Sigmoid colon (tissue), 7 donors: ENCODE results near the gene KLHL26. TPM values are rescaled to one million over a fixed set of nuclear protein-coding genes. Genes with fewer than 3 reads are reported as not detected.

Experiments used
- DNase-seq: peaks from one replicate; pipeline ENCODE4 v3.0.0-alpha.2; 2019
- H3K27ac ChIP-seq, 4 donors: fragments of 200-600 bp; sonication (generic); one replicate each; pipeline ENCODE4 v1.5.1; 2016 to 2019; ENCODE audit warnings: mild to moderate bottlenecking in 1 of 4
- H3K27me3 ChIP-seq, 3 donors: fragments of 200-600 bp; sonication (generic); one replicate each; pipeline ENCODE4 v1.5.1; 2019; ENCODE audit warnings: mild to moderate bottlenecking in 1 of 3
- H3K36me3 ChIP-seq, 4 donors: fragments of 200-600 bp; sonication (generic); one replicate each; pipeline ENCODE4 v1.5.1; 2016 to 2019
- H3K4me1 ChIP-seq, 4 donors: fragments of 200-600 bp; sonication (generic); one replicate each; pipeline ENCODE4 v1.5.1; 2017 to 2019
- H3K4me3 ChIP-seq, 4 donors: fragments of 200-600 bp; sonication (generic); one replicate each; pipeline ENCODE4 v1.5.1; 2017 to 2019; ENCODE audit warnings: mild to moderate bottlenecking in 2 of 4, moderate library complexity in 1 of 4
- H3K9me3 ChIP-seq, 4 donors: fragments of 200-600 bp in 3 of 4; sonication (generic) in 3 of 4; one replicate each; pipeline versions ENCODE4 v1.5.1 to v1.6.1; 2013 to 2019
- CTCF ChIP-seq, 4 experiments: fragments of 450-650 bp in 3 of 4; fragments of 200-600 bp in 1 of 4; IDR thresholded peaks; one replicate each; pipeline ENCODE4 v1.5.1; 2016 to 2019; ENCODE audit warnings: antibody characterized with exemption in 4 of 4, mild to moderate bottlenecking in 3 of 4, moderate library complexity in 2 of 4
- EP300 ChIP-seq, 4 donors: sonication (generic); formaldehyde crosslinking; IDR thresholded peaks; one replicate each; pipeline ENCODE4 v1.6.1; 2017; ENCODE audit warnings: antibody characterized with exemption in 4 of 4
- POLR2A ChIP-seq, 2 donors: fragments of 450-650 bp; IDR thresholded peaks; one replicate each; pipeline ENCODE4 v1.6.1; 2016; ENCODE audit warnings: antibody characterized with exemption in 2 of 2, mild to moderate bottlenecking in 2 of 2, moderate library complexity in 2 of 2
- POLR2AphosphoS5 ChIP-seq, 4 donors: sonication (generic); formaldehyde crosslinking; IDR thresholded peaks; one replicate each; pipeline ENCODE4 v1.6.1; 2017; ENCODE audit warnings: antibody characterized with exemption in 4 of 4
- WGBS, 2 donors: extraction: QIAGEN DNeasy Blood & Tissue Kit; methylation state at CpG; one replicate each; pipeline ENCODE4 v1.1.7; 2013; 5-methylcytosine and 5-hydroxymethylcytosine counted together
- intact Hi-C: fragments of 100-400 bp; cut with DNase I; formaldehyde crosslinking; loops from one replicate; pipeline ENCODE4 v1.15.1; 2023
- polyA plus RNA-seq, 3 donors: library from polyadenylated mRNA; stranded (reverse); fragments of 200-250 nt; gene quantifications; one replicate each; pipeline ENCODE4 v1.2.3, GENCODE V29; 2013
- small RNA-seq, 3 donors: library from RNA; depleted of rRNA; stranded (forward); fragments of <200 nt; gene quantifications; one replicate each; pipeline ENCODE3, GENCODE V24; 2016
- total RNA-seq, 4 donors: library from RNA; depleted of rRNA; stranded (reverse); fragments of >200 nt; gene quantifications; one replicate each; pipeline ENCODE4 v1.1.0, GENCODE V29; 2016
- donor health status: healthy with polysubstance abuse.
- donor health status: Bipolar disorder and iron deficiency.
- donor health status: healthy.

KLHL26 gene
- total and polyA plus RNA-seq, 7 donors = 1.6 to 8.3 (median 4.8) TPM

DNA sequence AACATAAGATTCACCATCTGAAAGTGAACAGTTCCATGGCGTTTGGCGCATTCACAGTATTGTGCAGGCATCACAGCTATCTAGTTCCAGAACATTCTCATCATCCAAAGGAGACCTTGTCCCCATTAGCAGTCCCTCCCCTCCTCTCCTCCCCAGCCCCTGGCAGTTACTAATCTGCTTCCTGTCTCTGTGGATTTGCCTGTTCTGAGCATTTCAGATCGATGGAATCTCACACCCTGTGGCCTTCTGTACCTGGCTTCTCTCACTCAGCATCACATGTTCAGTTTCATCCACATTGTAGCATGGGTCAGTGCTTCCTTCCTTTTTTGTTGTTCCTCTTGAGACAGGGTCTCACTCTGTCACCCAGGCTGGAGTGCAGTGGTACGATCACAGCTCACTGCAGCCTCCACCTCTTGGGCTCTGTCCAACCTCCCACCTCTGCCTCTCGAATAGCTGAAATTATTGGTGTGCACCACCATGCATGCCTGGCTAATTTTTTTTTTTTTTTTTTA, 81.2 kb downstream of the KLHL26 start:
- TF ChIP-seq CTCF (IDR thresholded peaks at IDR 0.05) (no peak), POLR2AphosphoS5 (IDR thresholded peaks at IDR 0.05) (no peak), EP300 (IDR thresholded peaks at IDR 0.05) (no peak), POLR2A (IDR thresholded peaks at IDR 0.05) (no peak)
- Histone ChIP-seq H3K4me3 (no peak overlapping the region), H3K4me1 (peaks cover 0 to 8% (median 0%) of the 10 kb centered on the region in 4 donors), H3K36me3 (peaks cover 0 to 6% (median 0%) of the 10 kb centered on the region in 4 donors), H3K27ac (no peak overlapping the region), H3K9me3 (no peaks in the 10 kb centered on the region), H3K27me3 (no peaks in the 10 kb centered on the region)
- intact Hi-C loops = loop anchor here (10.0 kb wide), 1 partner anchor 127 kb away; no protein-coding TSS in a partner anchor
- no peak for DNase-seq
- 82 to 88% methylated on average over 5 of the region's 5 CpGs for WGBS, 2 donors

DNA sequence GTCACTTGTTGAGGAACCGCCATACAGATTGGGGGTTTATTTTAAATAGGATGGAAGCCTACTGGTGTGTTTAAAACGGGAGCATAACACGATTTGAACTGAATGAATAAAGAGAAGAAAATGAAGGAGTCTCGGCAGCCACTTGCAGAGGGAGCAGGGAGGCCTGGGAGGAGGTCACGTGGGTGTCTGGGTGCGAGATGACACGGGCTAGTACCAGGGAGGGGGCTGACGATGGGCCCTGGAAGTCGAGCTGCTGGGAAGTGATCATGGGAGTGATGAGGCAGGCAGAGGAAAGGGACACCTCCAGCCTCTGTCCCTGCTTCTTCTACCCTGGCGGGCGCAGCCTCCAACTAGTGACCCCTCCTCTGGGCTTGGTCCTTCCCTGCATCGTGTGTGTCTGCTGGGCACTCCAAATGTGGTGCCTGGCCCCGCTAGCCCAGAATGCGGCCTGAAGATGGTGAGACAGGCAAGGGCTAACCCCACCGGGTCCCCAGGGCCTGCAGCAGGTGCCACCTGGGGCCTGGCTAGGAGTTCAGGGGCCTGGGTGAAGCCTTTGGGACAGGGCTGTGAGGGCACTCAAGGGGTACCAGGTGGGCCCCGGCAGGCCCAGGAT, 82.1 kb downstream of the KLHL26 start:
- WGBS, 2 donors = 86 to 87% methylated on average over 16 of the region's 16 CpGs
- Histone ChIP-seq H3K4me3 (no peak overlapping the region), H3K9me3 (no peaks in the 10 kb centered on the region), H3K4me1 (no peaks in the 10 kb centered on the region), H3K27me3 (no peaks in the 10 kb centered on the region), H3K27ac (no peak overlapping the region), H3K36me3 (peaks cover 0 to 6% (median 0%) of the 10 kb centered on the region in 4 donors)
- intact Hi-C loops = loop anchor here (10.0 kb wide), 1 partner anchor 126 kb away; no protein-coding TSS in a partner anchor
- no peak for DNase-seq
- TF ChIP-seq POLR2AphosphoS5 (IDR thresholded peaks at IDR 0.05) (no peak), CTCF (IDR thresholded peaks at IDR 0.05) (no peak), EP300 (IDR thresholded peaks at IDR 0.05) (no peak), POLR2A (IDR thresholded peaks at IDR 0.05) (no peak)

GRCh38 chr19:18719541-18719940, 82.7 kb downstream of the KLHL26 start:
- no peak for DNase-seq
- no peaks in the 10 kb centered on the region for H3K4me1 ChIP-seq
- no peaks in the 10 kb centered on the region for H3K9me3 ChIP-seq
- H3K27me3 ChIP-seq = no peaks in the 10 kb centered on the region
- H3K27ac ChIP-seq = no peak overlapping the region
- H3K36me3 ChIP-seq = peaks cover 0 to 6% (median 0%) of the 10 kb centered on the region in 4 donors
- WGBS, 2 donors = 91 to 92% methylated on average over 25 of the region's 25 CpGs
- intact Hi-C loops = loop anchor here (10.0 kb wide), 1 partner anchor 125 kb away; no protein-coding TSS in a partner anchor
- no peak overlapping the region for H3K4me3 ChIP-seq
- no peak for TF ChIP-seq POLR2AphosphoS5 (IDR thresholded peaks at IDR 0.05)

Small RNA genes lying within 50 kb of the gene (small RNA-seq; reads per million reads assigned to genes)
- gene RN7SL155P = 0 reads per million in 3 donors

Other genes starting within 250 kb of the KLHL26 start
- gene LRRC25, start 239.4 kb upstream of the KLHL26 start, total RNA-seq = 10 to 100 TPM in 1 of 4 donors, 1 to 10 TPM in 3; 2.2 to 13.3 (median 9.0) TPM
- gene LRRC25, start 239.4 kb upstream of the KLHL26 start, polyA plus RNA-seq = 10 to 100 TPM in 1 of 3 donors, 1 to 10 TPM in 2; 4.2 to 10.9 (median 6.0) TPM
- 10 to 100 TPM; 52.4 to 71.4 (median 58.0) TPM for gene SSBP4, start 217.6 kb upstream of the KLHL26 start, total RNA-seq
- 10 to 100 TPM; 13.9 to 51.4 (median 32.4) TPM for gene SSBP4, start 217.6 kb upstream of the KLHL26 start, polyA plus RNA-seq
- 10 to 100 TPM in 3 of 4 donors, 1 to 10 TPM in 1; 9.1 to 12.8 (median 11.5) TPM for gene ISYNA1, start 198.9 kb upstream of the KLHL26 start, total RNA-seq
- gene ISYNA1, start 198.9 kb upstream of the KLHL26 start, polyA plus RNA-seq = 10 to 100 TPM in 1 of 3 donors, 1 to 10 TPM in 2; 3.7 to 18.7 (median 4.2) TPM
- gene ELL, start 115.0 kb upstream of the KLHL26 start, total RNA-seq = 10 to 100 TPM in 3 of 4 donors, 1 to 10 TPM in 1; 7.1 to 20.2 (median 11.9) TPM
- 10 to 100 TPM in 1 of 3 donors, 1 to 10 TPM in 2; 6.2 to 14.6 (median 8.4) TPM for gene ELL, start 115.0 kb upstream of the KLHL26 start, polyA plus RNA-seq
- 100 to 1,000 TPM; 366 to 456 (median 403) TPM for gene FKBP8, start 93.5 kb upstream of the KLHL26 start, total RNA-seq
- gene FKBP8, start 93.5 kb upstream of the KLHL26 start, polyA plus RNA-seq = 100 to 1,000 TPM; 200 to 234 (median 232) TPM
- gene KXD1, start 79.2 kb upstream of the KLHL26 start, total RNA-seq = 100 to 1,000 TPM; 107 to 122 (median 120) TPM
- gene KXD1, start 79.2 kb upstream of the KLHL26 start, polyA plus RNA-seq = 100 to 1,000 TPM in 1 of 3 donors, 10 to 100 TPM in 2; 84.9 to 118 (median 93.2) TPM
- 1,000 to 10,000 TPM in 1 of 4 donors, 100 to 1,000 TPM in 3; 450 to 1,088 (median 720) TPM for gene UBA52, start 65.2 kb upstream of the KLHL26 start, total RNA-seq
- 1,000 to 10,000 TPM; 1,029 to 1,720 (median 1,156) TPM for gene UBA52, start 65.2 kb upstream of the KLHL26 start, polyA plus RNA-seq
- 100 to 1,000 TPM in 1 of 4 donors, 10 to 100 TPM in 3; 70.3 to 101 (median 85.6) TPM for gene REX1BD, start 48.2 kb upstream of the KLHL26 start, total RNA-seq
- 10 to 100 TPM; 40.5 to 79.1 (median 63.1) TPM for gene REX1BD, start 48.2 kb upstream of the KLHL26 start, polyA plus RNA-seq
- gene CRLF1, start 30.2 kb upstream of the KLHL26 start, total RNA-seq = 10 to 100 TPM in 2 of 4 donors, 1 to 10 TPM in 1, under 1 TPM in 1; 0.82 to 28.8 (median 17.0) TPM
- gene CRLF1, start 30.2 kb upstream of the KLHL26 start, polyA plus RNA-seq = 1 to 10 TPM in 1 of 3 donors, under 1 TPM in 1, not detected in 1; 0.60 to 6.8 TPM
- gene TMEM59L, start 24.2 kb upstream of the KLHL26 start, total RNA-seq = 1 to 10 TPM in 3 of 4 donors, under 1 TPM in 1; 0.82 to 6.4 (median 4.1) TPM
- 1 to 10 TPM in 1 of 3 donors, not detected in 2; 5.0 TPM for gene TMEM59L, start 24.2 kb upstream of the KLHL26 start, polyA plus RNA-seq
- gene CRTC1, start 46.7 kb downstream of the KLHL26 start, total RNA-seq = 1 to 10 TPM; 2.5 to 7.2 (median 4.6) TPM
- gene CRTC1, start 46.7 kb downstream of the KLHL26 start, polyA plus RNA-seq = 1 to 10 TPM; 2.8 to 8.9 (median 3.6) TPM
- gene COMP, start 154.3 kb downstream of the KLHL26 start, total RNA-seq = 1 to 10 TPM in 2 of 4 donors, under 1 TPM in 2; 0.54 to 6.9 (median 1.0) TPM
- gene COMP, start 154.3 kb downstream of the KLHL26 start, polyA plus RNA-seq = under 1 TPM in 1 of 3 donors, not detected in 2; 0.22 TPM
- 10 to 100 TPM; 48.4 to 55.3 (median 49.0) TPM for gene UPF1, start 194.9 kb downstream of the KLHL26 start, total RNA-seq
- gene UPF1, start 194.9 kb downstream of the KLHL26 start, polyA plus RNA-seq = 10 to 100 TPM; 27.6 to 62.1 (median 31.4) TPM